Transverse colon (tissue), 4 donors: ENCODE data around the gene ENGASE. TPM values are rescaled to one million over a fixed set of nuclear protein-coding genes. Genes with fewer than 3 reads are reported as not detected.

Source experiments
- DNase-seq: peaks from one replicate; pipeline ENCODE4 v3.0.0-alpha.2; 2019
- H3K27ac ChIP-seq, 4 donors: fragments of 200-600 bp; sonication (generic); 2 replicates each; pipeline ENCODE4 v1.5.1; 2016 to 2018; ENCODE audit warnings: inconsistent platforms in 4 of 4
- H3K27me3 ChIP-seq: fragments of 200-600 bp; sonication (generic); 2 replicates; pipeline ENCODE4 v1.5.1; 2017; ENCODE audit warnings: inconsistent platforms
- H3K36me3 ChIP-seq, 4 donors: fragments of 200-600 bp; sonication (generic); 2 replicates each; pipeline ENCODE4 v1.5.1; 2017 to 2019; ENCODE audit warnings: inconsistent platforms in 4 of 4
- H3K4me1 ChIP-seq, 4 donors: fragments of 200-600 bp; sonication (generic); 2 replicates each; pipeline ENCODE4 v1.5.1; 2017 to 2020; ENCODE audit warnings: inconsistent platforms in 4 of 4
- H3K4me3 ChIP-seq, 4 donors: fragments of 200-600 bp; sonication (generic); 1 replicate in 1 of 4; 2 replicates in 3 of 4; pipeline versions ENCODE4 v1.5.1 to v1.6.1; 2017 to 2019; ENCODE audit warnings: inconsistent platforms in 4 of 4
- H3K9me3 ChIP-seq, 2 donors: fragments of 200-600 bp; sonication (generic); 2 replicates each; pipeline ENCODE4 v1.5.1; 2017 to 2019; ENCODE audit warnings: inconsistent platforms in 2 of 2
- EP300 ChIP-seq: sonication (generic); formaldehyde crosslinking; IDR thresholded peaks from one replicate; pipeline ENCODE4 v1.6.1; 2017; ENCODE audit warnings: antibody characterized with exemption, low read depth
- POLR2A ChIP-seq: fragments of 450-650 bp; IDR thresholded peaks from one replicate; pipeline ENCODE4 v1.6.1; 2016; ENCODE audit warnings: antibody characterized with exemption, mild to moderate bottlenecking, moderate library complexity
- POLR2AphosphoS5 ChIP-seq, 3 donors: sonication (generic); formaldehyde crosslinking; IDR thresholded peaks; one replicate each; pipeline ENCODE4 v1.6.1; 2016; ENCODE audit warnings: antibody characterized with exemption in 3 of 3
- WGBS, 2 donors: methylation state at CpG; one replicate each; pipeline ENCODE4 v1.1.5; 2018; ENCODE audit warnings: low coverage in 1 of 2; 5-methylcytosine and 5-hydroxymethylcytosine counted together
- in situ Hi-C, 4 donors: fragments of 200-750 bp; cut with MboI; loops; one replicate each; pipeline versions ENCODE4 v1.15.0 to v1.15.1; 2017; ENCODE audit warnings: low sequenced_read_pairs in 3 of 4, low pct_ligation_motif_present in 1 of 4, low pct_unique_long_range_greater_than_20kb in 1 of 4
- intact Hi-C: fragments of 100-400 bp; cut with DNase I; formaldehyde crosslinking; loops from one replicate; pipeline ENCODE4 v1.15.1; 2023; ENCODE audit warnings: low total_unique reads
- total RNA-seq, 4 donors: library from RNA; depleted of rRNA; stranded (reverse); fragments of >200 nt; gene quantifications; one replicate each; pipeline ENCODE4 v1.1.0, GENCODE V29; 2016
- TF ChIP-seq, protein P1 (sequence below), 5 experiments: fragments of 200-600 bp in 3 of 5; fragments of 450-650 bp in 2 of 5; sonication (generic) in 3 of 5; IDR thresholded peaks; 1 replicate in 2 of 5; 2 replicates in 3 of 5; pipeline ENCODE4 v1.5.1; 2016 to 2017; ENCODE audit warnings: antibody characterized with exemption in 5 of 5, inconsistent platforms in 3 of 5, mild to moderate bottlenecking in 2 of 5, moderate library complexity in 1 of 5

Gene ENGASE
- total RNA-seq, 4 donors from 2014 or later, result 74.7 to 335 (median 121) TPM

DNA sequence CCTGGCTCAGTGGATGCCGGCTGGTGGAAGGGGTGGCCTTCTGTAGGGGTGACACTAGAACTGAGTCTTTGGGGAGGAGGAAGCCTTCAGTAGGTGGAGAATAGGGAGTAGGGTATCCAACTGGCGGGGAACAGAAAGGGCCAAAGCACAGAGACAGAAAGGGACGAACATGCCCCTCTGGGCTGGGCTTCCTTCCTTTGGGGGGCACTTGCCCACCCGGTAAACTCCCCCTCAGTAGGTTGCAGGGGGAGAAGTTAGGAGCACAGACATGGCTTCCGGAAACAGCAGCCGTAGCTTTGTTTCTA lies 774 bp downstream of the ENGASE start:
- H3K27me3 ChIP-seq, result no peaks in the 10 kb centered on the region
- intact Hi-C loops (no loop called here), in situ Hi-C loops (no loop called here)
- peak overlapping the region; percentile 90 to 96 (median 94) for H3K27ac ChIP-seq
- TF ChIP-seq EP300 (no peak), POLR2AphosphoS5 (IDR thresholded peaks at IDR 0.05) (no peak), POLR2A (no peak)
- TF ChIP-seq, protein P1, sequence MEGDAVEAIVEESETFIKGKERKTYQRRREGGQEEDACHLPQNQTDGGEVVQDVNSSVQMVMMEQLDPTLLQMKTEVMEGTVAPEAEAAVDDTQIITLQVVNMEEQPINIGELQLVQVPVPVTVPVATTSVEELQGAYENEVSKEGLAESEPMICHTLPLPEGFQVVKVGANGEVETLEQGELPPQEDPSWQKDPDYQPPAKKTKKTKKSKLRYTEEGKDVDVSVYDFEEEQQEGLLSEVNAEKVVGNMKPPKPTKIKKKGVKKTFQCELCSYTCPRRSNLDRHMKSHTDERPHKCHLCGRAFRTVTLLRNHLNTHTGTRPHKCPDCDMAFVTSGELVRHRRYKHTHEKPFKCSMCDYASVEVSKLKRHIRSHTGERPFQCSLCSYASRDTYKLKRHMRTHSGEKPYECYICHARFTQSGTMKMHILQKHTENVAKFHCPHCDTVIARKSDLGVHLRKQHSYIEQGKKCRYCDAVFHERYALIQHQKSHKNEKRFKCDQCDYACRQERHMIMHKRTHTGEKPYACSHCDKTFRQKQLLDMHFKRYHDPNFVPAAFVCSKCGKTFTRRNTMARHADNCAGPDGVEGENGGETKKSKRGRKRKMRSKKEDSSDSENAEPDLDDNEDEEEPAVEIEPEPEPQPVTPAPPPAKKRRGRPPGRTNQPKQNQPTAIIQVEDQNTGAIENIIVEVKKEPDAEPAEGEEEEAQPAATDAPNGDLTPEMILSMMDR (IDR thresholded peaks at IDR 0.05), result no peak
- DNase-seq, result no peak
- H3K36me3 ChIP-seq, result peaks cover 0 to 7% (median 0%) of the 10 kb centered on the region in 4 donors
- H3K4me1 ChIP-seq, result peaks cover 21 to 51% (median 35%) of the 10 kb centered on the region in 4 donors
- H3K9me3 ChIP-seq, result no peaks in the 10 kb centered on the region
- 7% methylated on average over 6 of the region's 6 CpGs; no CpG with 5 or more reads in 1 of the 2 donors for WGBS, 2 donors
- peak overlapping the region; percentile 87 to 99 (median 93) for H3K4me3 ChIP-seq

DNA sequence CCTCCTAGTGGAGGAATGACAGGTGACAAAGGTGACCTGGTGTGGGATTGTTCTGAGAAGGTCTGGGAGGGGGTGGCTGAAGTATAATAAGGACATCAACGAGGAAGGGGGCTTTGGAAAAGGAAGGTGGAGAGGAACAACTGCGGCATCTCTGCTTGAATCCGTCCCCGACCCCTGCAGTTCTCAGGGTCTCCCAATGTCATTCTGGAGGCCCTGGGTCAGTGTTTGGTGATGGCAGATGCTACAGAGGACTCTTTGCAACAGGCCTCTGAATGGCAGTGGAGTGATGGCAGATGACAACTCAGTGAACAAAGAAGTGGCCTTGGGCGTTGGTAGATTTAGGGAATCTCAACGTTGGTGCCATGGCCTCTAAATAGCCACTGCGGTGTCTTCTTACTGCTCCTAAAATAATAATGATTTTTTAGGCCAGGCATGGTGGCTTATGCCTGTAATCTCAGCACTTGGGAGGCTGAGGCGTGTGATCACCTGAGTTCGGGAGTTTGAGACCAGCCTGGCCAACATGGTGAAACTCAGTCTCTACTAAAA lies 1.3 kb downstream of the ENGASE start:
- H3K4me1 ChIP-seq, result peaks cover 21 to 51% (median 35%) of the 10 kb centered on the region in 4 donors
- no peaks in the 10 kb centered on the region for H3K9me3 ChIP-seq
- H3K27me3 ChIP-seq, result no peaks in the 10 kb centered on the region
- in situ Hi-C loops, result no loop called here
- 75 to 84% methylated on average over 8 to 9 of the region's 9 CpGs for WGBS, 2 donors
- H3K4me3 ChIP-seq, result peak overlapping the region in 3 of 4 donors; percentile 87 to 99 (median 94)
- peak overlapping the region; percentile 90 to 96 (median 94) for H3K27ac ChIP-seq
- intact Hi-C loops, result no loop called here
- TF ChIP-seq EP300, result no peak
- DNase-seq, result no peak
- H3K36me3 ChIP-seq, result peaks cover 0 to 7% (median 0%) of the 10 kb centered on the region in 4 donors

DNA sequence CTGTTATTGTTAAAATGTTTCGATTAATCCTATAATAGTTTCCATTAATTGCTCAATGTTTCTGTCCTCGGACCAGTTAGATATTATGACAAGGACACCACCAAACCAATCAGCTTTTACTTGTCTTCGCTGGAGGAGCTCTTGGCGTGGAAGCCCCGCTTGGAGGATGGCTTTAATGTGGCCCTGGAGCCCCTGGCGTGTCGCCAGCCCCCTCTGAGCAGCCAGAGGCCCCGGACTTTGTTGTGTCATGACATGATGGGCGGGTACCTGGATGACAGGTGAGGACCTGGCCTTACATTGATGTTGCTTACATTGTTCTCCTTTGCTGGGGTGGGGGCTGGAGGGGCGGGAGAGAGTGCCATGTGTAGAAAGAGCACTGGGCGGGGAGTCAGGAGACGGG lies 3.0 kb downstream of the ENGASE start:
- no peaks in the 10 kb centered on the region for H3K27me3 ChIP-seq
- H3K4me3 ChIP-seq, result no peak overlapping the region
- intact Hi-C loops (no loop called here), in situ Hi-C loops (no loop called here)
- TF ChIP-seq POLR2A, result no peak
- TF ChIP-seq, protein P1 (IDR thresholded peaks at IDR 0.05), result no peak
- TF ChIP-seq POLR2AphosphoS5 (IDR thresholded peaks at IDR 0.05), result no peak
- peaks cover 0 to 7% (median 0%) of the 10 kb centered on the region in 4 donors for H3K36me3 ChIP-seq
- peaks cover 21 to 48% (median 36%) of the 10 kb centered on the region in 4 donors for H3K4me1 ChIP-seq
- no peaks in the 10 kb centered on the region for H3K9me3 ChIP-seq
- DNase-seq, result no peak
- peak overlapping the region in 1 of 4 donors; percentile 31 for H3K27ac ChIP-seq
- 69 to 75% methylated on average over 4 to 12 of the region's 12 CpGs for WGBS, 2 donors

DNA sequence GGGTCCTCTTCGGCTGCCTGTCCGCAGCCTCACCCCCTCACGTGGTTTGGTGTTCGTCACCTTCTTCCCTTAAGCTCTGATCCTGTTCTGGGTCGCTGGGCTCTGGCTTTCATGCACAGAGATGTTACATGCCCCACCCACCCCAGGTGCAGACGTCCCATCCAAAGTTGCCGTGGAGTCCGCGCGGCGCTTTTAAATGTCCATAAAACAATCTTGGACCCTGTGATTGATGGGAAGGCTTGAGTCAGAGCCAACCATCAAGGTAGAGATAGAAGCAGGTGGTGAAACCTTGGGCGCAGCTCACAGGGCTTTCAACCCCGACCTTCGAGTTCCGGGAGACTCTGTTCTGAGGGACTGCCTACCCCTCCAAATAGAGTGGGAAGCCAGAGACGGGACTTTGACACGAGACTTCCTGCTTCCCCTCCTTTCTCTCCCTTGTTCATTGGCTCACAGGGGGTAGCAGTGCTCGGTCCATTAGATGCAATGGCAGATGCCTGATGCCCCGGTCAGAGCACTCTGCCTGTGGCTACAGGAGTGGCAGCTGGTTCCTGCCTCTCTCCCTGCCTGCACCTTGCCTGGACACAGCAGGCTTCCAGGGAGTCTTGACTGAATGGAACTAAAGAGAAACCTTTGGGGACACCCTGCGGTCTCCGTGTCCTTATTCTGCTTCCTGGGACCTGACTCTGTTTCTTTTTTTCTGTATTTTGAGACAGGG lies 4.0 kb downstream of the ENGASE start:
- DNase-seq, result peak; percentile 64
- Histone ChIP-seq H3K4me3 (no peak overlapping the region), H3K9me3 (no peaks in the 10 kb centered on the region), H3K27ac (peak overlapping the region in 1 of 4 donors; percentile 31), H3K4me1 (peaks cover 13 to 40% (median 30%) of the 10 kb centered on the region in 4 donors), H3K36me3 (peaks cover 0 to 7% (median under 1%) of the 10 kb centered on the region in 4 donors), H3K27me3 (no peaks in the 10 kb centered on the region)
- TF ChIP-seq POLR2AphosphoS5 (IDR thresholded peaks at IDR 0.05) (no peak), POLR2A (no peak), EP300 (no peak)
- TF ChIP-seq, protein P1 (IDR thresholded peaks at IDR 0.05), result no peak
- 55% methylated on average over 21 of the region's 21 CpGs; no CpG with 5 or more reads in 1 of the 2 donors for WGBS, 2 donors
- intact Hi-C loops (no loop called here), in situ Hi-C loops (no loop called here)
